GM18519 (cell line): ENCODE data around the gene HEXIM1.

ENCODE experiments used
- ATAC-seq: cut with Tn5 transposase; IDR thresholded peaks from one replicate; pipeline ENCODE4 v1.9.1; 2021; ENCODE audit warnings: mild to moderate bottlenecking, moderate library complexity; ENCODE audit not compliant: unreplicated experiment, low FRiP score

Gene HEXIM1, protein sequence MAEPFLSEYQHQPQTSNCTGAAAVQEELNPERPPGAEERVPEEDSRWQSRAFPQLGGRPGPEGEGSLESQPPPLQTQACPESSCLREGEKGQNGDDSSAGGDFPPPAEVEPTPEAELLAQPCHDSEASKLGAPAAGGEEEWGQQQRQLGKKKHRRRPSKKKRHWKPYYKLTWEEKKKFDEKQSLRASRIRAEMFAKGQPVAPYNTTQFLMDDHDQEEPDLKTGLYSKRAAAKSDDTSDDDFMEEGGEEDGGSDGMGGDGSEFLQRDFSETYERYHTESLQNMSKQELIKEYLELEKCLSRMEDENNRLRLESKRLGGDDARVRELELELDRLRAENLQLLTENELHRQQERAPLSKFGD

DNA sequence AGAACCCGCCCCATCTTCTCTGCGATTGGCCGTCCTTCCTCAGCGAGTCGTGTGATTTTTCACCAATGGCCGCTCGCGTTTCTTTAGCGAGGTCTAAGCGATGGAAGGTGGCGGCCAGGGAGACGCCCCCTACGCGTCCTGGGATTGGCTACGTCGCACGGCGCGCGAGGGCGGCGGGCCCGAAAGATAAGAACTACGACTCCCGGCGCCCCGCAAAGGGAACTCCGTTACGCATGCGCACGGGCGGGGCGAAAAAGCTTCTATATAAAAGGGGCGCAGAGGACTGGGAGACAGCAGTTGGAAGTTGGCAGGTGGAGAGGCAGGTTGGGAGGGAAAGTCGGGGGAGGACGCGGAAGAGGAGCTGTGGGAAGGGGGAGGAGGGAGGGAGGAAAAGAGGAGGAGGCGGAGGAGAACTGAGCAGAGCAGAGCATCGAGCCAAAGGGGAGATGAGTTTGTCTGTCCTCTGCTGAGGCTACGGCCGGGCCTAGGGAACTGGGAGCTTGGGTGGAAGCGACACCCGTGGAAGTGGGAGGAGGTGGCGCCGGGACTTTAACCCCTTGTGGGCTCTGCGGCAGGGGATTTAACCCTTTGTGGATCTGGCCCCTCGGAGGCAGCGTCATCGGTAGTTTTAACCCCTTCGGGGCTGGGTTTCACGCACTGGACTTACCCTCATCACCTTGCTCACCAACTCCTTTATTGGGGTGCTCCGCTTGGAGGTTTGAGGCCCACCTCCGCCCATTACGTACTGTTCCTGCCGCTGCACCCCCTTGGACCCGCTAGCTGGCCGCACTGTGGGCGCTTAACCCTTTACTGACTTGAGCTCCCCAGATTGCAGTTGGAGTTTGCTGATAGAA lies at the start of gene HEXIM1:
HEXIM1 (plus strand) TSS at position 293 of the 854 bp plus-strand sequence. CDS start 716 bp downstream, outside the sequence.
- ATAC-seq = peak; percentile 46

DNA sequence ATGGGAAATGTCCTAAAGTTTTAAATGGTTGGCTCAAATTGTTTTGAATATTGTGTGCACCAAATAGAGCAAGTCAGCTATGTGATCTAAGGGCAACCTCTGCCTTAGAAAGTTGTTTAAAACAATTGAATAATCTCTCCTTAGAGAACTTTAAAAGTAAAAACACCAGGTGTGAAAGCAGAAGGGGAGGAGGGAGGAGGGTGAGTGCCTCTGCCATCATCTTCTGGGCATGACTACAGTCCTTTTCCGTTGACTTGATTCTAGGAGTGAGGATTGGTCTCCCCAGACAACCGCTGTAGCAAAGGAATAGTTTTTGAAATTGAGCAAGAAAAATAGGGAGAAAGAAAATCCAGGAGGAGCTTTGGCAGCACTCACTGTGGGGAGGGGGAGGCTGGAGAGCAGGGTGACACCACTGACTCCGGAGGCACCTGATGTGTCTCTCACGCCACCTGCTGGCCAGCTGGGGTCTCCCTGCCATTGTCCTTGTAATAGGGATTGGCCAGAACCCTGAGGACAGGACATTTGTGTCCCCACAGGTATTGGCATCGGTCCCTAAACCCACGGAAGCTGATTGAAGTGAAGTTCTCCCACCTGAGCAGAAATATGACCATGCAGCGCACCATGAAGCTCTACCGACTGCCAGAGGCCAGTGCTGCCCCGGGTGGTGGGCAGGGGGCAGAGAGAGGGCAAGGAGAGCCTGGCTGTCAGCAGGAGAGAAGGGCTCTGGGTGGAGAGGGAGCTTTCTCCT lies 49.2 kb upstream of the HEXIM1 start:
- ATAC-seq = no peak

DNA sequence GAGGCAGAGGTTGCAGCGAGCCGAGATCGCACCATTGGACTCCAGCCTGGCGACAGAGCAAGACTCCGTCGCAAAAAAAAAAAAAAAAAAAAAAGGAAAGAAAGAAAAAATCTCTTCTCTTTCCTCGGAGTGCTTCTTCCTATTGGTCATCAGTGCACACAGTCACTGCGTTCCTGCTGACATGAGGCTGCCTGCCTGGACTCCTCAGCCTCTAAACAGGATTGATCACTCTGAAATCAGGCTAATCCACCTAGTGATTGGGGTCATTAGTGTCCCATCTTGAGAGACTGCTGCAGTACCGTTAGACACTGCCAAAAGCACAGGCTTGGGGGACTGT lies 46.8 kb upstream of the HEXIM1 start:
- ATAC-seq = no peak

DNA sequence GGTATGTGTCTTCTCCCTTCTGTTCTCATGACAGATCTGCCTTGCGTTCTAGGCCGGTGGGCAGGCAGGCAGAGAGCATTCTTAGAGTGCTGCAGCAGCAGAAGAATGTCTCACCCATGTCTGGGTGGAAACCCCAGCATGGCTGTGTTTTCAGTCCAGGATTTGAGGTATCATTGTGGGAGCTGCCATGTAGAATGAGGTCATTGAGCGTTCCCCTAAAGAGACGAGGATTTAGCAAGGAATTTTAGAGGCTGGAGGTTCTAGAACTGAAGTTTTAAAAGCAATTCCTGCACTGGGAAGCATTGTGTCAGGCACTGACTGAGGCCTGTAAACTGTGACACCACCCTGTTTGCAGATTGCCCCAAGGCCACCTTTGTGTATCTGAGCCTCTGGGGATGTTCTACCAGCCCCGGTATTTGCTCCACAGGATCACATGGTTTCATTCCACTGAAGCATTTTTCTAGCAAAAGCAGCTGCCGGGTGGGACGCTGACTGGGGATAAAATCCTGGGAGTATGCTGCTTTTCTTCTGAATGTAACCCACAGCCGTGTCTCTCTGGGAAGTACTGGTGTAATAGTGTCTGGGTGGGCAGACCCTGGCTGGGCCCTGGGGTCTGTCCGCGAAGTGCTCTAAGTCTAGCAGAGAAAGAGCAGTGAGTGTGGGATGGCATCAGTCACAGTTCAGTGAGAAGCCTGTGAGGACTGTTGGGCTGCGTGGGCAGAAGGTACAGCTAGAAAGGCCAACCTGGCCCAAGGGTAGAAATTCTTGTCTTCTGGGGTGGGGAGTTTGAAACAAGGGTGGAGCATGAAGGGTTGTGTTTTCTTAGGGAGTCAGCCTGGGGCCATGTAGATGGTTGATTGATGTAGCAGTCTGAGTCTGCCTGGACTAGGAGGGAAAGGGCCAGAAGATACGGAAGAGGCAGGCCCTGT lies 46.1 kb upstream of the HEXIM1 start:
- ATAC-seq = no peak

DNA sequence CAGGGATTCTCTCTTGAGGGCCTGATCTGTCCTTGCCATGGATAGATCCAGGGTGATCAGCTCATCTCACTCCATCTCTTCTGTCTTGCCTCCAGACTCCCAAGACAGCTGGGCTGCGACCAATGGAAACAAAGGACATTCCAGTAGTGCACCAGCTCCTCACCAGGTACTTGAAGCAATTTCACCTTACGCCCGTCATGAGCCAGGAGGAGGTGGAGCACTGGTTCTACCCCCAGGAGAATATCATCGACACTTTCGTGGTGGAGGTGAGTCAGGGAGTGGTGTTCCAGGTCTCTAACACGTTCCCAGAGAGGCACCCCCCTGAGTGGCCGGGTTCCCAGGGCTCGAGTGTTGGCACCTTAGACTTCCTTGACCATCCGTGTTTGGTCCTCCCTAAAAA lies 45.4 kb upstream of the HEXIM1 start:
- no peak for ATAC-seq

DNA sequence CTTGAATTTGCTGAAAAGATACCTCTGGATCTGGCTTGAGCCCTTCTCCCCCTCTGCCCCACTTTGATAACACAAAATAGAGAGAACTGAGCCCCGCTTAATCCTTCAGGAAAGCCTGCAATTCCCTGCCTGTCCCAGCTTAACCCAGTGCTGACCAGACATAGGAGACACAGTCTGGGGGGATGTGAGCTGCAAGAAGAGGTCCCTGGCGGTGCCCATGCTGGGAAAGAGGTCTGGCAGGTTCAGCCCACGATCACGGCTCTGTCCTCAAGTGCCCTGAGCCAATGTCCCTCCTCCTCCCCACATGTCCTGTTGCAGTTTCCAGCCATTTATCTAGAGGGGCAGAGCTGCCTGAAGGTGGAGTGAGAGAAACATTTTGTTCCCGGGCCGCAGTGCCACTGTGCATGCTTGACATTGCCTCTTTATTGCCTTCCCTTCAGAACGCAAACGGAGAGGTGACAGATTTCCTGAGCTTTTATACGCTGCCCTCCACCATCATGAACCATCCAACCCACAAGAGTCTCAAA lies 44.9 kb upstream of the HEXIM1 start:
- ATAC-seq = no peak

DNA sequence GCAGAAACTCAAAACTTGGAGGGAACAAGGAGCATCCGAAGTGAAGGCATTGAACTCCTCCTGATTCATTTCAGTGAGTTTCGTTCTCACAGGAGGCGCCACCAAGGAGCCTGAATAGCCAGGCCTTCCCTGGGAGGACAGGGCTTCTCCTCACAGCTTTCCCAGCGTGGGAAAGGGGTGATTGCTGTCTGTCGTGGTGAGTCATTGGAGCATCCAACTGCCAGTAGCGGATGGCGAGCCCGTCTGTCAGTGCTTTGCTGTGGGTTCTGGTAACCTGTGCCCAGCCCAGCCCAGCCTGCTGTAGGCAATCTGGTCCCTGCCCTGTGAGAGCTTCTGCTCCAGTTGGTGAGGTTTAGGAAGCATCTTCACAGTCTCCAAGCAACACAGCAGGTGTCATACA lies 44.2 kb upstream of the HEXIM1 start:
- no peak for ATAC-seq

DNA sequence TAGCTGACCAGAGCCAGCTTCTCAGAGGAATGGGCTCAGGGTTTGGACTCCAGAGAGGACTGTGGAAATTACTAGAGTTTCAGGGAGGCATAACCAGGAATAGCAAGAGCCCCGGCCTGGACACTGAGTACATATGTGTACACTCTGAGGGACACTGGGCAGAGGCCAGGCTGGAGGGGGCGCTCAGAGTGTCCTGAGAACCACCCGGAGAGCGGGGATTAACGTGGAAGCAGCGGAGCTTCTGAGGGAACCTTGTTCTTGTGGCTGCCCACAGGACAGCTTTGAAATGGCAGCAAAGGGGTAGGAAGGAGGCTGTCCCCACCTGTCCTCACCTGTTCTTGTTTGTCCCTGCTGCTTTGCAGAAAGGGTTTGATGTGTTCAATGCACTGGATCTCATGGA lies 43.8 kb upstream of the HEXIM1 start:
- ATAC-seq = no peak

DNA sequence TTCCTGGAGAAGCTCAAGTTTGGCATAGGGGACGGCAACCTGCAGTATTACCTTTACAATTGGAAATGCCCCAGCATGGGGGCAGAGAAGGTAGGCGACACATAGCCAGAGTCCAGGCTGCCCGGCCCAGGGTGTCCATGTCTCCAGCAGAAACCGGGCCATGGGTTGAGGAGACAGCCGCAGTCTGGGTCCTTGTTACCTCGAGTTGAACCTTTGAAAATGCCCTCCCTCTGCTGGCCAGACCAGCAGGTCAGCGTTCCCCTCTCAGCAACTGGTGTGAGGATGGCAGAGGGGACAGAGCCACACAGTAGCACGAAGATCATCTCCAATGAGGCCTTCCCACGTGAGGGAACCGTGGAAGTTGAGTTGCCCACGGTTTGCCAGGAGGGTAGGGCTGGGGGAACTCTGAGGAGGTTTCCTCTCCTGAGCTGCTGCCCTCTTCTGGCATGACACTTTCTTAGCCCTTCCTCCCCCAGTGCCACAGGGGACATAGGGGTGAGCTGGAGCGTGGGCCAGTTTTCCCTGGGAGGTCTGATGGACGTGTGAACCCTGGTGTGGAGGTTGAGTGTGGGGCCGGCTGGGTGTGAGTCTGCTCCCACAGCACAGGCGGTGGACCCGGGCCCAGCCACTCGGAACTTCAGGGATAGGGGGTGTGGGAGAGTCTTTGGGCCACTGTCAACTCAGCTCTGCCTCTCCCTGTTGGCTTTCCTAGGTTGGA lies 43.2 kb upstream of the HEXIM1 start:
- ATAC-seq = no peak

DNA sequence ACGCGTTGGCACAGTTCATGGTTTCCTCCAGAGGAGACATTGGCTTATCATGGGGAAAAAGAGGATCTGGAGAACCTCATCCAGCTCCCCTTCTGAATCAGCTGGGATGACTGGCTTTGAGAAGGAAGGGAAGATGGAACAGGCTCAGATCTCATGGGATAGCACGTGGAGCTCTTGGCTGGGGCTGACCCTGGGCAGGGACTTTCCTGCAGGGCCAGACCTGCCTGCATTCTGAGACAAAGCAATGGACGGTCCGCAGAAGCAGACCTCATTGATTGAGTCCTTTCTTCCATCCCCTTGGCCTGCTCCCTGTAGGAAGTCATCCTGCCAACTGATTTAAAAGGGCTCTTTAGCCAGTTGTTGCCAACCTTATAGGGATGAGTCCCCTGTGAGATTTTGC lies 42.2 kb upstream of the HEXIM1 start:
- ATAC-seq = no peak

DNA sequence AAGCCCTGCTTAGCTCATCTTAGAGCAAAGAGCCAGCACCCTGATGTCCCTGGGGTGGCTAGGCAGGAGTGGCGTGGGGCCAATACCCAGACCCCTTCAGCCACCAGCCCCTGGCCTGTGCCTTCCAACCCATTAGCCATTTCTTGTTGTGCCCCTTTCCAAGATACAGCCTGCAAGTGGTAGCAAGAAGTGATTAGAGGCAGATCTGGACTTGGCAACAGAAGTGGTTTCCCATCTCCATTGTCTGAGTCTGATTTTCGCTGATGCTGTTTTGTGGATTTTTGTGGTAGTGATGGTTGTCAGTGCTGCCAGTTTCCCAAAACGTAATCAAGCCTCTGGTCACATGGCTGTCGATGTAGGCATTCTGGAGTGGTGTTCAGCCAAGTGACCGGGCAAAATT lies 41.7 kb upstream of the HEXIM1 start:
- no peak for ATAC-seq

DNA sequence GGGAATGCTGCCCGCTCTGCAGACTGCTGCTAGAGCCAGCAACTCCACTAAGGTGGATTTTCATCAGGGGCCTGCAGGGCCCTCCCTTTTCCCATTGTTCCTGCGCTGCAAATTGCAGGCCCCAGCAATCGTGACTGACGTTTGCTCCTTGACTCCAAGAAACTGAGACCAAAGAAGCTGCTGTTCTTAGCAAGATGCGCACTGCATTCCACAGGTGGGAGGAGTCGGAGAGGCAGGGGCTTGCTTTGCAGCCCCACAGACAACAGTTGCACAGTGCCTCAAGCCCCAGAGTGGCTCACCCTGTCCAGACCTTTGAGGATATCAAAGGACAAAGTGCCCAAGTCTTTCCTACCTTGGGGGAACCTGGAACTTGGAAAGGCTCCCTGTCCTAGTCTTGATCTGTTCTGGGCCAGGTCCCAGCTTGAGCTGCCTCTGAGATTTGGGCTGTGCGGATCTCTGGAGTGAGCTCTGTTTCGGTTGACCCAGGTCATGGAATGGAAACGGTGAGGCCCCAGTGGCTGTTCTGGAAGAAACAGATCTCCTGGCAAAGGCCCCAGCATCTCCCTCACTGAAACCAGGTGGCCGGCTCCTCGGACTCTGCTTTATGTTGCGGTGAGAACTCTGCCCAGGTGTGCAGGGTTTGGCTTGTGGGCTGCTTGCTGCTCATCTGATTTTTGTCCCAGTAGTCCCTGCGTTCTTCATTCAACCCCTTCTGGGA lies 40.8 kb upstream of the HEXIM1 start:
- no peak for ATAC-seq

DNA sequence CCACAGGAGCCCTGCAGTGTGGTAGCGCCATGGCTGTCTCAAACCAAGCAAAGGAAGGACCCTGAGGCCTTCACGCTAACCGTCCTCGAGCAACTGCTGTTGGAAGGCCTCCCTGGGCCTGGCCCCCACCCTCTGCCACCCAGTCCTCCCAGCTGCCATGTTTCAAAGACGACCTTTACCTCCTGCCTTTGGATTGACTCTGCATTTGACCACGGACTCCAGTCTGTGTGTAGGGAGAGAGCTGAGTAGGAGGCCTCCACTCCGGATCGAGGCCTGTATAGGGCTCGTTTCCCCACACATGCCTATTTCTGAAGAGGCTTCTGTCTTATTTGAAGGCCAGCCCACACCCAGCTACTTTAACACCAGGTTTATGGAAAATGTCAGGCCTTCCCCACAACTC lies 40.2 kb upstream of the HEXIM1 start:
- no peak for ATAC-seq

DNA sequence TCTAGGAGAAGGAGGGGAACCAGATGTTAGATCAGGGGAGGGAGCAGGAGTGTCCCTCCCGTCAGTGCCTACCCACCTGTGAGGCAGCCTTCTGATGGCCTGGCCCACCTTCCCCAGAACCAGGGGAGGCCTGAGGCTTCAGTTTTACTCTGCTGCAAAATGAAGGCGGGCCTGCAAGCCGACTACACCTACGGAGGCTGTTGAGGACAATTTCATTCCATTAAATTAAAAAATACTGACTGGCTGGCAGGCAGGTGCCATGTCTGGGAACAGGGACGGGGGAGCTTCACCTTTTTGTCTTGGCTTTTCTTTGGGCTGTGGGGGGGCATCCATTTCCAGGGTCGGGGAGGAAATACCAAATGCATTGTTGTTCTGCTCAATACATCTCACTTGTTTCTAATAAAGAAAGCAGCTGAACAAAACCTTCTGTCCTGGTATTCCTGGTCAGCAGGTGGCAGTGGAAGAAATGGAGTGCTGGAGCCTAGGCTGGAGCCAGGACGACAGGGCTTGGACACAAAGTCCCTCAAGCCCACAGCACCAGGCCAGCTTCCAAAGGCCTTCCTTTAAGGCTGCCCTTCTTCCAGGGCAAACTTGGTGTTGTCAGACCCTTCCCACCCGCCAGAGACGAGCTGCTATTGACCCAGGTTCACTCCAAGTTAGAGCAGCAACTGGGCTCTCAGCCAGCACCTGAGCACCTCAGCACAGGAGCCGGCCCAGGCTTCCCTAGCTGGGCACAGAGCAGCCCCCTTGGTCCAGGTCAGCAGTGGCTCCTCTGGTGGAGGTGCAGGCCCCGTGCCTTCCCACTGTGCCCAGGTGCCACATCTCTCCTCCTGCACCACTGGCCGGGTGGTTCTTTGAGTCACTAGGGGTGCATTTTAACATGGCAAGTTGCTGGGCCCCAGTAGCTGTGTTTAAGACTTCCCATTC lies 39.4 kb upstream of the HEXIM1 start:
- no peak for ATAC-seq

DNA sequence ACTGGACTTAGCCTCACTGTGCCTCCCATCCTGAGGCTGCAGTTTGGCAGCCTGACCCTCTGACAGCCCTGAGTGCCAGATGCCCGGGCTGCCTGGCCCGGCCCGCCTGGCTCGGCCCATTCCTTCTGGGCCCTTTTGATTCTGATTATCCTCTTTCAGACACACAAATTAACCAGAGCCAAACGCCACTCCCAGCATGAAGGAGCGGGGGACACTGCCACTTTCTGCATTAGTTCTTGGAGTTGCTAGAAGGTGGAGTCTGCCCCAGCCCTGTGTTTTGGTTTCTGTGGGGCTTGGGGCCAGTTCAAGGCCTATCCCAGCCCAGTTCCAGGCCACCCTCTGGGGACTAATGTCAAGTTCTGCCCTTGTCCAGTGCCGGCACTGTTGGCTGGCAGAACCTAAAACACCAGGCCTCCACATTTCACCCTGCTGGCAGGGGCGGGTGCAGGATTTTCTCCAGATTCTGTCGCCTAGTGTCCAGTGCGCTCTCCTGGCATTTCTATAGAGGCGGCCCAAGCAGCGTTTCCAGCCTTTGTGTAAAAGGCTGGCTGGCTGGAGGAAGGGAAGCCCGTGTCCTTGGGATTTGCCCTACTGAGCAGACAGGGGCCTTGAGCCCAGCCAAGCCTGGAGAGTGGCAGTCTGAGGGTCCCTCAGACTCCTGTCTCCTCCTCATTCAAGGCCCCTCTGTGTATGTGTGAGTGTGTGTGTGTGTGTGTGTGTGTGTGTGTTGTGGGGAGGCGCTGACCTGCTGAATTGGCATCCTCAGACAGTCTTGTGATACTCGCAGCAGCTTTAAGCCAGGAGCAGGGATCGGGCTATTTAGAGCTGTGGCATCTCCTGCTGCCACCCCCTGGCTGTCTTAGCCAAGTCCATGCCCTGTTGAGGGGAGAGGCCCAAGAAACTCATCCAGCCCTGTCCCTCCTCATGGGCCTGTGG lies 37.3 kb upstream of the HEXIM1 start:
- no peak for ATAC-seq

DNA sequence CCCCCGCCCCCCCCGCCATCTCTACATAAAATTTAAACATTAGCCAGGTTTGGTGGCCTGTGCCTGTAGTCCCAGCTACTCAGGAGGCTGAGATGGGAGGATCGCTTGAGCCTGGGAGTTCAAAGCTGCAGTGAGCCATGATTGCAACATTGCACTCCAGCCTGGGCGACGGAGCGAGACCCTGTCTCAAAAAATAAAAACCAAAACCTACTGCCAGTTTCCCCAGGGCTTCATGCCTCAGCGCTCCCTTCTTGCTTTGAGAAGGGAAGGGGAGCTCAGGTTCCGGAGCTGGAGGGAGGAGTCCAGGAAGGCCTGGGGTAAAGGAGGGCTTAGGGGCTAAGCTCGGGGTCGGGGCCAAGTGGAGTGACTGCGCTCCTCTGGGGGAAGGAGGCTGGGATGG lies 36.4 kb upstream of the HEXIM1 start:
- no peak for ATAC-seq
